Subcutaneous abdominal adipose tissue (tissue), 5 donors: ENCODE measurements around the gene SNTG2.
"Not testable (repeated sequence)": the region's sequence is repeated elsewhere in the genome, so short reads cannot be mapped to it uniquely, and the experiment has no call there.

Source experiments
- H3K27ac ChIP-seq: one replicate; pipeline ENCODE4 v1.7.0; 2013; ENCODE audit warnings: low read depth, mild to moderate bottlenecking, inconsistent platforms, low read length, moderate library complexity
- H3K27me3 ChIP-seq, 5 donors: one replicate each; pipeline ENCODE4 v1.7.0; 2013; ENCODE audit warnings: low read length in 5 of 5, inconsistent platforms in 1 of 5; ENCODE audit not compliant: control insufficient read depth in 5 of 5, insufficient read depth in 4 of 5
- H3K36me3 ChIP-seq, 5 donors: one replicate each; pipeline ENCODE4 v1.7.0; 2013; ENCODE audit warnings: low read length in 5 of 5; ENCODE audit not compliant: control insufficient read depth in 5 of 5, insufficient read depth in 5 of 5
- H3K4me1 ChIP-seq, 5 donors: one replicate each; pipeline ENCODE4 v1.7.0; 2013; ENCODE audit warnings: low read length in 5 of 5, mild to moderate bottlenecking in 3 of 5, moderate library complexity in 1 of 5; ENCODE audit not compliant: control insufficient read depth in 5 of 5, insufficient read depth in 5 of 5
- H3K4me3 ChIP-seq, 5 donors: one replicate each; pipeline ENCODE4 v1.7.0; 2013; ENCODE audit warnings: low read length in 5 of 5, low read depth in 1 of 5
- H3K9ac ChIP-seq, 5 donors: one replicate each; pipeline ENCODE4 v1.7.0; 2013; ENCODE audit warnings: low read length in 5 of 5, mild to moderate bottlenecking in 4 of 5, moderate library complexity in 3 of 5
- H3K9me3 ChIP-seq, 5 donors: one replicate each; pipeline ENCODE4 v1.7.0; 2013; ENCODE audit warnings: low read length in 5 of 5; ENCODE audit not compliant: control insufficient read depth in 5 of 5
- donor health status: healthy.
- donor health status: healthy.
- donor health status: healthy.
- donor health status: healthy.
- donor health status: healthy.

The SNTG2 gene

DNA sequence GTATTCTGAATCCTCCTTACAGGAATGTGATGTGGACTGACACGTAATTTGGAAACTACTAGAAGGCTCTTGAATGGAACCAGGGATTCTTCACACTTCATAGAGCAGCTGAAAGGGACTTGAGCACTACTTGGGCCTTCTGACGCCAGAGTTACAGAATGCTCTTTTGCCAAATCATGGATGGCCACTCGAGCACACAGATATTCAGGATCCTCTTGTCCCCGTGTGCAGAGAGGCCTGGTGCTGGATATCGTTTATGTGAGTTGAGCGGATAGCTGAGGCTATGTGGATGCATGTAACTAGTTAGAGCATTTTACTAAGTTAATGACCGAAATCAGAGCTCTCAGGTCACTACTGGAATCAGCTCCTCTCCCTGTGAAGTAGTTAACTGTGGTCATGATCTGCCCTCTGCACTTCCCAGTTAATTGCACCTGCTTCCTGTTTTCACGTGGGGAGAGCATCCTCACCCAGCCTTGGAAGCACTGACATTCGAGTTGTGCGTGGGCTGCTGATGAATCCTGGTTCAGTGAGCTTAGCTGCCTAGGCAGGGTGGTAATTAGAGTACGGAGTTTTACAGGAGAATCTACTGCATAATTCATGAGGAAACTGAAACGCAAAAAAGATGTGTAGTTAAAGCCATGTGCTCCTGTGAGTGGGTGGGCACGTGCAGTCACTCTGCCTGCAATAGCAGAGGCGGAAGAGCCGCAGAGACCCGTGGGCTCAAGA lies 457.5 kb downstream of the SNTG2 start:
- Histone ChIP-seq H3K9me3 (no peaks in the 10 kb centered on the region), H3K9ac (no peak overlapping the region), H3K27ac (no peak overlapping the region), H3K36me3 (no peaks in the 10 kb centered on the region), H3K4me3 (no peak overlapping the region), H3K27me3 (peaks cover 0 to 2% (median 0%) of the 10 kb centered on the region in 5 donors), H3K4me1 (no peaks in the 10 kb centered on the region)

- H3K9me3 ChIP-seq: no peaks in the 10 kb centered on the region
- H3K27me3 ChIP-seq: no peaks in the 10 kb centered on the region
Observed at GRCh38 chr2:1413156-1413710, 462.6 kb downstream of the SNTG2 start, which contains the start of gene TPO. TSS of gene TPO (plus strand) at chr2:1413463. CDS start at chr2:1414409, 946 bp downstream.

GRCh38 chr2:1414121-1414520 lies 463.5 kb downstream of the SNTG2 start:
- Histone ChIP-seq H3K9ac (no peak overlapping the region), H3K4me1 (no peaks in the 10 kb centered on the region), H3K36me3 (peaks cover 0 to 4% (median 0%) of the 10 kb centered on the region in 5 donors), H3K27me3 (no peaks in the 10 kb centered on the region), H3K27ac (no peak overlapping the region), H3K4me3 (no peak overlapping the region), H3K9me3 (no peaks in the 10 kb centered on the region)

More at GRCh38 chr2:1413156-1413710, 462.6 kb downstream of the SNTG2 start, which contains the start of gene TPO:
- H3K9ac ChIP-seq: no peak within 1 kb of the TSS
- H3K4me1 ChIP-seq: no peaks in the 10 kb centered on the region
- H3K4me3 ChIP-seq: no peak within 1 kb of the TSS
- no peak within 1 kb of the TSS for H3K27ac ChIP-seq
- peaks cover 0 to 4% (median 0%) of the 10 kb centered on the region in 5 donors for H3K36me3 ChIP-seq

DNA sequence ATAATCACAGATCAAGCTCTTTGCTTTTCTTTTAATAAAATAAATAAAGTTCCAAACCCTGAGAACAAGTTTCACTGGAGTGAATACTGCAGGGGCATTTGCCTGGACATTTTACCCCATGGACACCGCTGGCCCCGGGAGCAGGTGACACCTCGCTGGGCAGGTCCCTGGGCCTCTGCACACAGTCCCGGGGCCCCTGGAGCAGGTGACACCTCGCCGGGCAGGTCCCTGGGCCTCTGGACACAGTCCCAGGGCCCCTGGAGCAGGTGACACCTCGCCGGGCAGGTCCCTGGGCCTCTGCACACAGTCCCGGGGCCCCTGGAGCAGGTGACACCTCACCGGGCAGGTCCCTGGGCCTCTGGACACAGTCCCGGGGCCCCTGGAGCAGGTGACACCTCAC lies 464.3 kb downstream of the SNTG2 start:
- H3K27ac ChIP-seq, H3K9me3 ChIP-seq, H3K9ac ChIP-seq, H3K4me1 ChIP-seq, H3K36me3 ChIP-seq, H3K27me3 ChIP-seq, H3K4me3 ChIP-seq: not testable (repeated sequence)

DNA sequence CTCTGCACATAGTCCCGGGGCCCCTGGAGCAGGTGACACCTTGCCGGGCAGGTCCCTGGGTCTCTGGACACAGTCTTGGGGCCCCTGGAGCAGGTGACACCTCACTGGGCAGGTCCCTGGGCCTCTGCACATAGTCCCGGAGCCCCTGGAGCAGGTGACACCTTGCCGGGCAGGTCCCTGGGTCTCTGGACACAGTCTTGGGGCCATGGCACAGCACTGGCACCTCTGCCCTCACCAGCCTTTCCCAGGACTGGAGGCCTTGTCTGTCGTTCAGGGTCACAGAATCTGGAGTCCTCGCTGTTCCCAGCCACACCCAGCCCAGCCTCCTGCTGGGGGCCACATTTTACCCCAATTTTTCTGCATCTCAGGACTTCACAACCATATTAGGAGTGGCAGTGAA lies 464.9 kb downstream of the SNTG2 start:
- Histone ChIP-seq H3K27ac (no peak overlapping the region), H3K27me3 (no peaks in the 10 kb centered on the region), H3K4me1 (no peaks in the 10 kb centered on the region), H3K9me3 (no peaks in the 10 kb centered on the region), H3K4me3 (no peak overlapping the region), H3K9ac (no peak overlapping the region), H3K36me3 (peaks cover 0 to 4% (median 0%) of the 10 kb centered on the region in 5 donors)
